OCI-LY7 (cell line): ENCODE data around the gene C1orf116. TPM values are rescaled to one million over a fixed set of nuclear protein-coding genes. Genes with fewer than 3 reads are reported as not detected.

ENCODE experiments used
- BruUV-seq: library from RNA; stranded (reverse); fragments of 400-500 nt; replicated peaks from 2 replicates; lab custom pipeline; 2021; lab: Mats Ljungman, UMichigan
- CTCF ChIA-PET: fragments of 300-600 bp; sonication (Branson Sonifier 250); formaldehyde crosslinking; loops from one replicate; lab custom pipeline; 2022; ENCODE audit warnings: antibody characterized with exemption; ENCODE audit not compliant: unreplicated experiment; lab: Charles Lee
- POLR2A ChIA-PET: fragments of 300-600 bp; sonication (Branson Sonifier 250); formaldehyde crosslinking; loops from one replicate; lab custom pipeline; 2022; ENCODE audit warnings: antibody characterized with exemption; lab: Charles Lee
- DNase-seq: peaks from one replicate; pipeline ENCODE4 v3.0.0-alpha.2; 2015; ENCODE audit warnings: low spot score
- H2AFZ ChIP-seq: fragments of 200-600 bp; sonication (generic), shearing (Covaris generic); 2 replicates; pipeline ENCODE4 v1.6.1; 2014; ENCODE audit warnings: mild to moderate bottlenecking, antibody characterized with exemption, low read length, moderate library complexity
- H3K27ac ChIP-seq: fragments of 200-600 bp; sonication (generic); 2 replicates; pipeline ENCODE4 v1.5.1; 2014; ENCODE audit warnings: mixed run types, low read depth, mild to moderate bottlenecking, moderate library complexity, low read length, inconsistent platforms; ENCODE audit not compliant: poor library complexity, severe bottlenecking
- H3K36me3 ChIP-seq: fragments of 200-600 bp; sonication (generic); 2 replicates; pipeline ENCODE4 v1.6.1; 2014; ENCODE audit warnings: mild to moderate bottlenecking, antibody characterized with exemption, low read length, moderate library complexity, mixed read lengths; ENCODE audit not compliant: insufficient read depth
- H3K4me1 ChIP-seq: fragments of 200-600 bp; sonication (generic); 2 replicates; pipeline ENCODE4 v1.5.1; 2014; ENCODE audit warnings: mild to moderate bottlenecking, low read length; ENCODE audit not compliant: insufficient read depth, poor library complexity, severe bottlenecking
- H3K4me2 ChIP-seq: fragments of 200-600 bp; sonication (generic); 2 replicates; pipeline ENCODE4 v1.6.1; 2014; ENCODE audit warnings: mild to moderate bottlenecking, low read length
- H3K4me3 ChIP-seq: fragments of 200-600 bp; sonication (generic); 2 replicates; pipeline ENCODE4 v1.5.1; 2014; ENCODE audit warnings: mild to moderate bottlenecking, low read depth, low read length; ENCODE audit not compliant: poor library complexity, severe bottlenecking
- H3K79me2 ChIP-seq: fragments of 200-600 bp; sonication (generic); 2 replicates; pipeline ENCODE4 v1.6.1; 2016; ENCODE audit warnings: low read depth, mild to moderate bottlenecking, low read length, moderate library complexity, mixed read lengths; ENCODE audit not compliant: insufficient read depth
- H3K9me2 ChIP-seq: fragments of 200-600 bp; sonication (generic); 2 replicates; pipeline ENCODE4 v1.6.1; 2016; ENCODE audit warnings: mild to moderate bottlenecking, low read length, mixed read lengths; ENCODE audit not compliant: insufficient read depth
- H3K9me3 ChIP-seq: fragments of 200-600 bp; sonication (generic); 2 replicates; pipeline ENCODE4 v1.6.1; 2014; ENCODE audit warnings: mild to moderate bottlenecking, mixed run types, low read length, mixed read lengths
- H4K20me1 ChIP-seq: fragments of 200-600 bp; sonication (generic); 2 replicates; pipeline ENCODE4 v1.6.1; 2014; ENCODE audit warnings: mild to moderate bottlenecking, antibody characterized with exemption, low read length, moderate library complexity, mixed read lengths; ENCODE audit not compliant: insufficient read depth
- EZH2phosphoT487 ChIP-seq: fragments of 200-600 bp; sonication (generic); IDR thresholded peaks from 2 replicates; pipeline ENCODE4 v1.6.1; 2018; ENCODE audit warnings: low read depth, borderline replicate concordance, mild to moderate bottlenecking, mixed run types, antibody characterized with exemption, low read length, moderate library complexity, mixed read lengths
- intact Hi-C: fragments of 100-400 bp; cut with micrococcal nuclease; formaldehyde crosslinking; loops from one replicate; pipeline ENCODE4 v1.10.0; 2022; ENCODE audit not compliant: unreplicated experiment
- total RNA-seq, 2 experiments: library from RNA; depleted of rRNA in 1 of 2; stranded (reverse); fragments of >200 nt in 1 of 2; shearing (Covaris generic) in 1 of 2; gene quantifications; 2 replicates each; pipeline ENCODE4 v1.2.3, GENCODE V29; 2014 to 2022
- TF ChIP-seq, protein P1 (sequence below): fragments of 200-600 bp; sonication (generic); conservative IDR thresholded peaks from 2 replicates; pipeline ENCODE4 v1.5.1; 2014; ENCODE audit warnings: mild to moderate bottlenecking, antibody characterized with exemption, low read length, moderate library complexity, mixed read lengths

The C1orf116 gene
- total RNA-seq, 2 experiments from 2014 or later, result not detected

DNA sequence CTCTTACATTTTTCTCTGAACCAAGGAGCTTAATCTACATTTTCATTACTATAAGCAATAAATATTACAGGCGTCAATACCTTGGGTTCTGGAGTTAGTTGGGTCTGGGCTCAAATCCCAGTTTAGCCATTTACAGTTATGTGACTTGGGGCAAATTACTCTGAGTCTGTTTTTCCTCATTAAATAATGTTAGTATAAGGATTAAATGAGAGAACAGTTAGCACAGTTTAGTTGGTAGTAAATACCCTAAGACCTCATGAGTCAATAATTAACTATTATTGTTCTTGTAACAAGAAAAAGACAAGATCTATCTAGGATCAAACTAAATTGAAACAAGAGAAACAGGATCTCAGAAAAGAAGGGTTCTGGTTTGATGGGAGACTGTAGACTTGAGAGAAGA, 4.6 kb downstream of the C1orf116 start:
- TF ChIP-seq, protein P1, sequence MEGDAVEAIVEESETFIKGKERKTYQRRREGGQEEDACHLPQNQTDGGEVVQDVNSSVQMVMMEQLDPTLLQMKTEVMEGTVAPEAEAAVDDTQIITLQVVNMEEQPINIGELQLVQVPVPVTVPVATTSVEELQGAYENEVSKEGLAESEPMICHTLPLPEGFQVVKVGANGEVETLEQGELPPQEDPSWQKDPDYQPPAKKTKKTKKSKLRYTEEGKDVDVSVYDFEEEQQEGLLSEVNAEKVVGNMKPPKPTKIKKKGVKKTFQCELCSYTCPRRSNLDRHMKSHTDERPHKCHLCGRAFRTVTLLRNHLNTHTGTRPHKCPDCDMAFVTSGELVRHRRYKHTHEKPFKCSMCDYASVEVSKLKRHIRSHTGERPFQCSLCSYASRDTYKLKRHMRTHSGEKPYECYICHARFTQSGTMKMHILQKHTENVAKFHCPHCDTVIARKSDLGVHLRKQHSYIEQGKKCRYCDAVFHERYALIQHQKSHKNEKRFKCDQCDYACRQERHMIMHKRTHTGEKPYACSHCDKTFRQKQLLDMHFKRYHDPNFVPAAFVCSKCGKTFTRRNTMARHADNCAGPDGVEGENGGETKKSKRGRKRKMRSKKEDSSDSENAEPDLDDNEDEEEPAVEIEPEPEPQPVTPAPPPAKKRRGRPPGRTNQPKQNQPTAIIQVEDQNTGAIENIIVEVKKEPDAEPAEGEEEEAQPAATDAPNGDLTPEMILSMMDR, result no peak
- TF ChIP-seq EZH2phosphoT487, result no peak
- H3K9me3 ChIP-seq, result no peaks in the 10 kb centered on the region
- no TSS peak for BruUV-seq

DNA sequence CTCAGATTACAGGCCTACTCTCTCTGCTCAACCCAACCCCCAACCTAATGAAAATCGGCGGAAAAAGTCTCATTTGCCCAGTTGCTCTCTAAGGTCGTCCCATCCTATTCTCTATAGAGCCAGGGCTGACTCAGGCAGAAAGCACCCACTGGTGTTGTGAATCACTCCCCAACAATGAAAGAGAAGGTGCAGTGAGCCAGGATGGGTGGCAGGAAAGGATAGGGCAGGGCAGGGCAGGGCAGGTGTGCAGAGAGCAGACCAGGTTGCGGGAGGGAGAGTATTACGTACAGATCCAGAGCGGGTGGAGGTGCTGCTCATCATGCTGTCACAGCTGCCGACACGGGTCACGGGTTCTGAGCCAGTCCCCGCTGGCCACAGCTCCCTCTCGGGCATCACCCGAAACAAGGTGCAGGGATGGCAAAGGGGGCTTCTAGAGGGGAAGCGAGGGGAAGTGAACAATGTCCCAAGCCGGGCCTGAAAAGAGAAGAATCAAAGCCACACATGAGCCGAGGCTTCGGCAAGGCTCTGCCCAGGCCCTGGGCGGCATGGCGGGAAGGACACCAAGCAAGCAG, 5.3 kb downstream of the C1orf116 start:
- no peak for DNase-seq
- H2AFZ ChIP-seq, result no peak overlapping the region
- no peaks in the 10 kb centered on the region for H3K79me2 ChIP-seq
- no peak for TF ChIP-seq EZH2phosphoT487
- TF ChIP-seq, protein P1, result no peak
- POLR2A ChIA-PET, result interaction anchor here (1.3 to 1.4 kb wide), 3 partner anchors 9 to 20 kb away, joined by 3 to 4 read pairs (median 3); no protein-coding TSS in a partner anchor
- H3K9me3 ChIP-seq, result no peaks in the 10 kb centered on the region
- intact Hi-C loops, result no loop called here
- no peaks in the 10 kb centered on the region for H3K4me1 ChIP-seq
- H3K36me3 ChIP-seq, result no peaks in the 10 kb centered on the region
- H4K20me1 ChIP-seq, result no peaks in the 10 kb centered on the region
- H3K4me2 ChIP-seq, result no peak overlapping the region
- BruUV-seq, result no TSS peak
- H3K4me3 ChIP-seq, result no peak overlapping the region
- H3K9me2 ChIP-seq, result no peaks in the 10 kb centered on the region
- CTCF ChIA-PET, result interaction anchor here (0.6 kb wide), 1 partner anchor 255 kb away, joined by 3 read pairs; no protein-coding TSS in a partner anchor
- no peak overlapping the region for H3K27ac ChIP-seq

More for the DNA sequence above, 4.6 kb downstream of the C1orf116 start:
- Histone ChIP-seq H4K20me1 (no peaks in the 10 kb centered on the region), H3K27ac (no peak overlapping the region), H3K79me2 (no peaks in the 10 kb centered on the region), H2AFZ (no peak overlapping the region), H3K36me3 (no peaks in the 10 kb centered on the region), H3K9me2 (no peaks in the 10 kb centered on the region), H3K4me1 (no peaks in the 10 kb centered on the region), H3K4me3 (no peak overlapping the region), H3K4me2 (no peak overlapping the region)
- ChIA-PET POLR2A (no interaction called here), CTCF (no interaction called here)
- intact Hi-C loops, result no loop called here
- DNase-seq, result no peak

DNA sequence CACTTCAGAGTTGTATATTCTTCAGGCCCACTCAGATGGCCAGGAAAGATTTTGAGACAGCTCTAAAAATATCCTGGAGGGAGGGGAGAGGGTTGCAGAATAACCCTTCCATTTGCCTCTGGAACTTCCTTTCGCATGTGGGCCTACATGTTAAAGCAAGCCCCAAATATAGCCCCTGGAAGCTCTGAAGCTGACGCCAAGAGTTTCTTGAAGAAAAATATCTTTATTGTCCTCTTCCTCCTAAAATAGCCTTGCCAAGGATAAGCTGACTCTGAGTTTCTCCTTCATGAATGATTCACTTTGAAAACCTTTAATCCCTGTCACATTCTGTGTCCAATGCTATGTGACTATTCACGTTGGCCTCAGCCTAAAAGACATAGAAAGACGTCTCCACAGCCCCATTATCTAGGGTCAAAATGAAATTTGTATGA, 6.4 kb downstream of the C1orf116 start:
- no peak overlapping the region for H3K4me2 ChIP-seq

More for the DNA sequence above, 6.4 kb downstream of the C1orf116 start:
- no peaks in the 10 kb centered on the region for H3K36me3 ChIP-seq
- no peaks in the 10 kb centered on the region for H4K20me1 ChIP-seq
- intact Hi-C loops, result no loop called here
- BruUV-seq, result no TSS peak
- no peak overlapping the region for H2AFZ ChIP-seq
- no peak overlapping the region for H3K4me3 ChIP-seq
- ChIA-PET POLR2A (interaction anchor here (1.3 to 1.4 kb wide), 2 partner anchors 12 to 21 kb away, joined by 3 read pairs; no protein-coding TSS in a partner anchor), CTCF (no interaction called here)
- TF ChIP-seq EZH2phosphoT487, result no peak
- TF ChIP-seq, protein P1, result no peak
- DNase-seq, result no peak
- H3K9me3 ChIP-seq, result no peaks in the 10 kb centered on the region
- H3K79me2 ChIP-seq, result no peaks in the 10 kb centered on the region
- H3K4me1 ChIP-seq, result no peaks in the 10 kb centered on the region
- H3K9me2 ChIP-seq, result no peaks in the 10 kb centered on the region
- H3K27ac ChIP-seq, result no peak overlapping the region
